Measurements from ENCODE around the gene POLR1B.
"Not testable (repeated sequence)": the region's sequence is repeated elsewhere in the genome, so short reads cannot be mapped to it uniquely, and the experiment has no call there.

POLR1B gene

GRCh38 chr2:112542123-112542983 lies at the start of gene POLR1B:
TSS of gene POLR1B (plus strand) at chr2:112542465. CDS start at chr2:112542495, 30 bp downstream.
- peak; percentile 92 for DNase-seq (ENCODE audit: low read depth, low spot score)

GRCh38 chr2:112493048-112493447 lies 49.2 kb upstream of the POLR1B start:
- DNase-seq (ENCODE audit: low read depth, low spot score) = no peak

GRCh38 chr2:112493858-112494648 lies 48.2 kb upstream of the POLR1B start:
- no peak for DNase-seq (ENCODE audit: low read depth, low spot score)

GRCh38 chr2:112494828-112495227 lies 47.4 kb upstream of the POLR1B start:
- no peak for DNase-seq (ENCODE audit: low read depth, low spot score)

- not testable (repeated sequence) for DNase-seq (ENCODE audit: low read depth, low spot score)
Observed at GRCh38 chr2:112495878-112496277, 46.4 kb upstream of the POLR1B start.

GRCh38 chr2:112500850-112501484 lies 41.3 kb upstream of the POLR1B start:
- DNase-seq (ENCODE audit: low read depth, low spot score) = peak; percentile 23

- peak; percentile 22 for DNase-seq (ENCODE audit: low read depth, low spot score)
Observed at GRCh38 chr2:112509239-112509998, 32.8 kb upstream of the POLR1B start.

- DNase-seq (ENCODE audit: low read depth, low spot score) = no peak
Observed at GRCh38 chr2:112516801-112517200, 25.5 kb upstream of the POLR1B start.

- DNase-seq (ENCODE audit: low read depth, low spot score) = no peak
Observed at GRCh38 chr2:112518807-112519206, 23.5 kb upstream of the POLR1B start.

- DNase-seq (ENCODE audit: low read depth, low spot score) = no peak
Observed at GRCh38 chr2:112519506-112519905, 22.8 kb upstream of the POLR1B start.

- DNase-seq (ENCODE audit: low read depth, low spot score) = no peak
Observed at GRCh38 chr2:112520234-112520783, 22.0 kb upstream of the POLR1B start.

- DNase-seq (ENCODE audit: low read depth, low spot score) = no peak
Observed at GRCh38 chr2:112523291-112523777, 18.9 kb upstream of the POLR1B start.

- not testable (repeated sequence) for DNase-seq (ENCODE audit: low read depth, low spot score)
Observed at GRCh38 chr2:112524276-112524675, 18.0 kb upstream of the POLR1B start.

GRCh38 chr2:112528541-112528940 lies 13.7 kb upstream of the POLR1B start:
- no peak for DNase-seq (ENCODE audit: low read depth, low spot score)

GRCh38 chr2:112529757-112530156 lies 12.5 kb upstream of the POLR1B start:
- no peak for DNase-seq (ENCODE audit: low read depth, low spot score)

- no peak for DNase-seq (ENCODE audit: low read depth, low spot score)
Observed at GRCh38 chr2:112530728-112531127, 11.5 kb upstream of the POLR1B start.

- DNase-seq (ENCODE audit: low read depth, low spot score) = no peak
Observed at GRCh38 chr2:112534826-112535225, 7.4 kb upstream of the POLR1B start.

- not testable (repeated sequence) for DNase-seq (ENCODE audit: low read depth, low spot score)
Observed at GRCh38 chr2:112536665-112537064, 5.6 kb upstream of the POLR1B start.

- DNase-seq (ENCODE audit: low read depth, low spot score) = no peak
Observed at GRCh38 chr2:112539306-112539705, 3.0 kb upstream of the POLR1B start.

- DNase-seq (ENCODE audit: low read depth, low spot score) = no peak
Observed at GRCh38 chr2:112540906-112541305, 1.4 kb upstream of the POLR1B start.

Data from ELF-1 (cell line).